Measurements from ENCODE around the gene AVEN. TPM values are rescaled to one million over a fixed set of nuclear protein-coding genes. Genes with fewer than 3 reads are reported as not detected.

The AVEN gene
- total RNA-seq, 1 donor from 2014 or later, result 8.6 TPM

DNA sequence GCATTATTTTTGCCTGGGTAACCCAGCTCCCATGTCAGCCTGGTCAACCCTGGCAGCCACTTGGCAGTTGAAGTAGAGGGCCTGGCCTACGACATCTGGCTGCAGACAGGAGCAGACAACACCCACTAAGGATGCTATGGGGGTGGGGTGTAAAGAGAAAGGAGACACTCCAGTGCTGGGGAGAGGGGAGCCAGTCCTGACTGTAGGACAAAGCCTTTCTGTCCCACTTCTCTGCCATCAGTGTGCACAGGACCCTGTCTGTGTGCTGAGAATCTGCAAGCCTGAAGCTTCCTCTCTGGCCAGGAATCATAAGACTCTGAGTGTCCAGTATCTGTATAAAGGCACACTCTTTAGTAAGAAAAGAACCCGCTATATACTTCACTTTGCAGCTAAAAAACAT, 167.0 kb downstream of the AVEN start:
- TF ChIP-seq, protein P1, sequence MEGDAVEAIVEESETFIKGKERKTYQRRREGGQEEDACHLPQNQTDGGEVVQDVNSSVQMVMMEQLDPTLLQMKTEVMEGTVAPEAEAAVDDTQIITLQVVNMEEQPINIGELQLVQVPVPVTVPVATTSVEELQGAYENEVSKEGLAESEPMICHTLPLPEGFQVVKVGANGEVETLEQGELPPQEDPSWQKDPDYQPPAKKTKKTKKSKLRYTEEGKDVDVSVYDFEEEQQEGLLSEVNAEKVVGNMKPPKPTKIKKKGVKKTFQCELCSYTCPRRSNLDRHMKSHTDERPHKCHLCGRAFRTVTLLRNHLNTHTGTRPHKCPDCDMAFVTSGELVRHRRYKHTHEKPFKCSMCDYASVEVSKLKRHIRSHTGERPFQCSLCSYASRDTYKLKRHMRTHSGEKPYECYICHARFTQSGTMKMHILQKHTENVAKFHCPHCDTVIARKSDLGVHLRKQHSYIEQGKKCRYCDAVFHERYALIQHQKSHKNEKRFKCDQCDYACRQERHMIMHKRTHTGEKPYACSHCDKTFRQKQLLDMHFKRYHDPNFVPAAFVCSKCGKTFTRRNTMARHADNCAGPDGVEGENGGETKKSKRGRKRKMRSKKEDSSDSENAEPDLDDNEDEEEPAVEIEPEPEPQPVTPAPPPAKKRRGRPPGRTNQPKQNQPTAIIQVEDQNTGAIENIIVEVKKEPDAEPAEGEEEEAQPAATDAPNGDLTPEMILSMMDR (IDR thresholded peaks at IDR 0.05; ENCODE audit: unreplicated experiment), result no peak

DNA sequence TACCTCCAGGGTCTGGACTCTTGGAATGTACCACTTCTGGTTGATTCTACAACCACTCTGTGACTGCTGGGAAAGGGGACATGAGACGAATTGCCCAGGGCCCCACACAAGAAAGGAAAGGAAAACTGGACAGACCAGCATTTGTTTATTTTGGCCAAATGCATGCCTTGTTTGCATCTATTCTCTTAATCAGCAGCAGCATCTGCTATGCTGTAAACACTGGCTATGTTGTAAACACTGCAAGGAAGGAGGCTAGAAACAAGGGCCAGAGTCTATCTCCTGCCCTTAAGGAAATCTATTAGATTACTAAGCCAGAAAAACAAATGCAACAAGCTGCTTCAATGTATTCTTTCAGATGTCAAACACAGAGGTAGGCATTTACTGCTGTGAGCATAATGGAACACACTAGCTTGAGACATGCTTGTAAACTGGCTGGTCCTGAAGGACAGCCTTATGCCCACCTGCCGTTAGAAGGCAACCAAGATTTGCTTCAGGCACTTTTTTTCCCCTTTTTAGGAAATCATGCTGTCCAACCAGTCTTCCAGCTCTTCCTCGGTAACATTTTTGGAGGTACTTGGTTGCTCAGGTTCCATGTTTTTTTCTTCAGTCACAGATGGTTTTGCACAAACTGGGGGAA, 172.8 kb downstream of the AVEN start:
- Mint-ChIP-seq H3K4me1 (peaks cover 19% of the 10 kb centered on the region), H3K4me3 (no peak overlapping the region), H3K9me3 (no peaks in the 10 kb centered on the region), H3K27ac (no peak overlapping the region), H3K27me3 (ENCODE audit: low read depth) (no peaks in the 10 kb centered on the region), H3K36me3 (peaks cover 2% of the 10 kb centered on the region)
- no peak for DNase-seq (ENCODE audit: low spot score in 2 of 2, unreplicated experiment in 2 of 2)
- TF ChIP-seq, protein P1 (IDR thresholded peaks at IDR 0.05; ENCODE audit: unreplicated experiment), result no peak

More for the DNA sequence above, 167.0 kb downstream of the AVEN start:
- no peaks in the 10 kb centered on the region for H3K9me3 Mint-ChIP-seq
- no peaks in the 10 kb centered on the region for H3K36me3 Mint-ChIP-seq
- no peak for DNase-seq (ENCODE audit: low spot score in 2 of 2, unreplicated experiment in 2 of 2)
- no peak overlapping the region for H3K27ac Mint-ChIP-seq
- peaks cover 15% of the 10 kb centered on the region for H3K4me1 Mint-ChIP-seq
- H3K27me3 Mint-ChIP-seq (ENCODE audit: low read depth), result no peaks in the 10 kb centered on the region
- H3K4me3 Mint-ChIP-seq, result no peak overlapping the region

DNA sequence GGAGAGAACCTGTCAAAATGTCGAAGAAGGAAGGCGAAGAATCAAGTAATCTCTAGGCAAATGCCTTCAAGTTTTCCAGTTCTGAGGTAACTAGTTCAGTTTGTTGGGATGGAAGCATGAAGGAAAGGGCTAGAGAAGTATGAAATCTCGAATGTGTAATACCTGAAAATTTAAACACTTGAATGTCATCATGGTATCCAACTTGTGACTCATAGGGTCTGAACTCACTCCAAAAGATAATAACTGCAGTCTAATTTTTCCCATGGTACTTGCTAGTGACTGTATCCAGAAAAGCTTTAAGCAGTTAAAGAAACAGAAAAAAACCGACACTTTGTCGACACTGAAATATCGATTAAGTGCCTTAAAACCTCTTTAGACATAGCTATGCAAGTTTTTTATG, 173.6 kb downstream of the AVEN start:
- Mint-ChIP-seq H3K27ac (no peak overlapping the region), H3K36me3 (peaks cover 2% of the 10 kb centered on the region), H3K9me3 (no peaks in the 10 kb centered on the region), H3K4me3 (no peak overlapping the region), H3K27me3 (ENCODE audit: low read depth) (no peaks in the 10 kb centered on the region), H3K4me1 (peaks cover 19% of the 10 kb centered on the region)
- DNase-seq (ENCODE audit: low spot score in 2 of 2, unreplicated experiment in 2 of 2), result no peak
- TF ChIP-seq, protein P1 (IDR thresholded peaks at IDR 0.05; ENCODE audit: unreplicated experiment), result no peak

DNA sequence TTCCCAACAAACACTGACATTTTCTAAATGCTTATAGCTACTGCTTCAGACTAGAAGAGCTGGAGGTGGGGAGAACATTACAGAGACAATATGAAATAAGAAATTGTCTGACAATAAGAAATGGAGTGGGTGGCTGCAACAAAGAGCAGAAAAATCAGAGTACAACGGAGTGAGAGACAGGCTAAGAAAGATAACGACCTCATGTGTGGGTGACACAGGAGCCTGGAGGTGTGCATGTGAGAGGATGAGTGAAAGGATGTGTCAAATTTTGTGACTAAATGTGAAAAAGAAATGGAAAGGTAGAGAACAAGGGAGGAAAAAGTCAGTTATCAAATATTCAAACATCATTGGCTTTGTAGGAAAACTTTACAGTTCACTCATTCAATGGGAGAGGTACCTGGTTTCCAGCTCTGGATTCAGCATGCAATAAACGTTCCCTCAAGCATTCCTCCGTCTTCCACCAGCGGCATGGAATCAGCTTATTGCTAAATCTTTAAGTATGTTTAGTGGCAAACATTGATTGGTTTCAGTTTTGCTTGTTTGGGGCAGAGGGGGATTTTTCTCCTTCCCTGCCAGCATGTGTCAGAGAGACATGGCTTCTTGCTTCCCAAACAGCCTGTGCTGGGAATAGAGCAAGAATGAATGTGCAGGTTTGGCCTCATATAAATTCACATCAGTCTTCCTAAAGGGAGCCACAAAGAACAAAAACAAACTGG, 174.5 kb downstream of the AVEN start:
- TF ChIP-seq, protein P1 (IDR thresholded peaks at IDR 0.05; ENCODE audit: unreplicated experiment), result no peak
- no peak for DNase-seq (ENCODE audit: low spot score in 2 of 2, unreplicated experiment in 2 of 2)
- no peaks in the 10 kb centered on the region for H3K27me3 Mint-ChIP-seq (ENCODE audit: low read depth)
- H3K27ac Mint-ChIP-seq, result no peak overlapping the region
- no peak overlapping the region for H3K4me3 Mint-ChIP-seq
- no peaks in the 10 kb centered on the region for H3K9me3 Mint-ChIP-seq
- peaks cover 16% of the 10 kb centered on the region for H3K4me1 Mint-ChIP-seq
- H3K36me3 Mint-ChIP-seq, result peaks cover 2% of the 10 kb centered on the region

DNA sequence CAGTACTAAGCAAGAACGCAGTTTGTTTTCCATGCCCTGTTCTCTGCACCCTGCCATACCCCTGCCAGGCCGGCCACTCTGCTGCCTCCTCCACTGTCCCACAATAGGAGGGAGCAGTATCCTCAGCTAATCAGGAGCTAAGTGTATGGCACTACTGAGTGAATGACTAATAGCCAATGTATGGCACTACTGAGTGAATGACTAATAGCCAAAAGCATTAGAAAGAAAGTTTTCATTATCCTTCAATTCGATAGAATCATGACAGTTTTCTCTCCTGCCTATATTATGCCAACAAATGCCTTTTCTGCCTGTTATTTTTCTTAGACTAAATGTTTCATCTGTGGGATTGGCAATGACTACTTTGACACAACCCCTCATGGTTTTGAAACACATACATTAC, 178.2 kb downstream of the AVEN start:
- DNase-seq (ENCODE audit: low spot score in 2 of 2, unreplicated experiment in 2 of 2), result no peak
- Mint-ChIP-seq H3K9me3 (no peaks in the 10 kb centered on the region), H3K4me3 (no peak overlapping the region), H3K4me1 (no peaks in the 10 kb centered on the region), H3K36me3 (peaks cover 10% of the 10 kb centered on the region), H3K27me3 (ENCODE audit: low read depth) (no peaks in the 10 kb centered on the region), H3K27ac (no peak overlapping the region)
- TF ChIP-seq, protein P1 (IDR thresholded peaks at IDR 0.05; ENCODE audit: unreplicated experiment), result no peak

Measured in mesothelial cell of epicardium (in vitro differentiated cells).